Prostate gland (tissue), 2 donors: ENCODE results near the gene GNL3.
A peak's percentile ranks its signal among the peaks of the same experiment; 100 is the strongest.

Experiments
- POLR2A ChIP-seq: fragments of 450-650 bp; IDR thresholded peaks from one replicate; pipeline ENCODE4 v1.6.1; 2016; ENCODE audit warnings: antibody characterized with exemption, mild to moderate bottlenecking
- POLR2AphosphoS5 ChIP-seq: sonication (generic); formaldehyde crosslinking; IDR thresholded peaks from one replicate; pipeline ENCODE4 v1.6.1; 2017; ENCODE audit warnings: antibody characterized with exemption
- TF ChIP-seq, protein P1 (sequence below), 4 experiments: fragments of 200-600 bp in 2 of 4; fragments of 450-650 bp in 2 of 4; sonication (generic) in 2 of 4; IDR thresholded peaks; 1 replicate in 3 of 4; 2 replicates in 1 of 4; pipeline ENCODE4 v1.5.1; 2016 to 2019; ENCODE audit warnings: antibody characterized with exemption in 4 of 4, mild to moderate bottlenecking in 2 of 4, moderate library complexity in 2 of 4

DNA sequence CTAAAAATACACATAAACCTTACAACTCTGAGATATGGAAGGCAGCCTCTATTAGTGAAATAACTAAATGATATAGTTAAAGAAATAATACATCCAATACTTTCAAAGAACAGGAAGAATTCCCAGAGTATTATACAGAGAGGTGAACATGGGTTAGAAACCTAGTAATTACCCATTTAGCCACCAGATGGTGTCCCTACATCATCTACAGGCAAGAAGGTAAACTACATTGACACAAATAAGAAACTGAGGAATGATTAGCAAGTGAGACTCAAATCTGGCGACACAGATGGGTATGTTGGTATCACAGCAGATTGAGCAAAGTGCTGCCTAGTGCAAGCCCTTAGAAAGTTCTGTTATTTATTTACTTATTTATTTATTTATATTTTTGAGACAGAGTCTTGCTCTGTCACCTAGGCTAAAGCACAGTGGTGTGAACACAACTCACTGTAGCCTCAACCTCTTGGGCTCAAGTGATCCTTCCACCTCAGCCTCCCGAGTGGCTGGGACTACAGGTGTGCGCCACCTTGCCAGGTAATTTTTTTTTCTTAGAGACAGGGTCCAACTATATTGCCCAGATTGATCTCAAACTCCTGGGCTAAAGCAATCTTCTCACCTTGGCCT, 56.7 kb downstream of the GNL3 start:
- TF ChIP-seq, protein P1, sequence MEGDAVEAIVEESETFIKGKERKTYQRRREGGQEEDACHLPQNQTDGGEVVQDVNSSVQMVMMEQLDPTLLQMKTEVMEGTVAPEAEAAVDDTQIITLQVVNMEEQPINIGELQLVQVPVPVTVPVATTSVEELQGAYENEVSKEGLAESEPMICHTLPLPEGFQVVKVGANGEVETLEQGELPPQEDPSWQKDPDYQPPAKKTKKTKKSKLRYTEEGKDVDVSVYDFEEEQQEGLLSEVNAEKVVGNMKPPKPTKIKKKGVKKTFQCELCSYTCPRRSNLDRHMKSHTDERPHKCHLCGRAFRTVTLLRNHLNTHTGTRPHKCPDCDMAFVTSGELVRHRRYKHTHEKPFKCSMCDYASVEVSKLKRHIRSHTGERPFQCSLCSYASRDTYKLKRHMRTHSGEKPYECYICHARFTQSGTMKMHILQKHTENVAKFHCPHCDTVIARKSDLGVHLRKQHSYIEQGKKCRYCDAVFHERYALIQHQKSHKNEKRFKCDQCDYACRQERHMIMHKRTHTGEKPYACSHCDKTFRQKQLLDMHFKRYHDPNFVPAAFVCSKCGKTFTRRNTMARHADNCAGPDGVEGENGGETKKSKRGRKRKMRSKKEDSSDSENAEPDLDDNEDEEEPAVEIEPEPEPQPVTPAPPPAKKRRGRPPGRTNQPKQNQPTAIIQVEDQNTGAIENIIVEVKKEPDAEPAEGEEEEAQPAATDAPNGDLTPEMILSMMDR (IDR thresholded peaks at IDR 0.05): peak in 3 of 4 experiments; percentile 38 to 60 (median 52)
- TF ChIP-seq POLR2AphosphoS5 (no peak), POLR2A (no peak)
